Measurements from ENCODE around the gene STK10.

Gene STK10

DNA sequence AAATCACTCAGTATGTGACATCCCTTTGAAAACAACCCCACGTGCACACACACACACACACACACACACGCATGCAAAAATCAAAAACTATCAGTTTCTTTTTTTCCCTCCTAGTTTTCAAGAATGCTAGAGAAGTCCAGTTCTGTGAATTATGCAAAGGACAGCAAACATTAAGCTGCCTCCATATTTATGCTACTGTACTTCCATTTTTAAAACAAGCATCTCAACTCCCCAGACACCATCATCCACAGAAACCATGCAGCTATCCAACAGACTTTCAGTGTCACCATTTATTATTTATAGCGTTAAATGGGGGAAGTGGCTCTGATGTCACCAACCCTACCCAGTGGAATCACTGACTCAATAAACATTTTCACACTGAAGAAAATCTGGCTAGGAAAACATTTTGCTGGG is 183.2 kb downstream of the STK10 start:
- TF ChIP-seq, protein P1, sequence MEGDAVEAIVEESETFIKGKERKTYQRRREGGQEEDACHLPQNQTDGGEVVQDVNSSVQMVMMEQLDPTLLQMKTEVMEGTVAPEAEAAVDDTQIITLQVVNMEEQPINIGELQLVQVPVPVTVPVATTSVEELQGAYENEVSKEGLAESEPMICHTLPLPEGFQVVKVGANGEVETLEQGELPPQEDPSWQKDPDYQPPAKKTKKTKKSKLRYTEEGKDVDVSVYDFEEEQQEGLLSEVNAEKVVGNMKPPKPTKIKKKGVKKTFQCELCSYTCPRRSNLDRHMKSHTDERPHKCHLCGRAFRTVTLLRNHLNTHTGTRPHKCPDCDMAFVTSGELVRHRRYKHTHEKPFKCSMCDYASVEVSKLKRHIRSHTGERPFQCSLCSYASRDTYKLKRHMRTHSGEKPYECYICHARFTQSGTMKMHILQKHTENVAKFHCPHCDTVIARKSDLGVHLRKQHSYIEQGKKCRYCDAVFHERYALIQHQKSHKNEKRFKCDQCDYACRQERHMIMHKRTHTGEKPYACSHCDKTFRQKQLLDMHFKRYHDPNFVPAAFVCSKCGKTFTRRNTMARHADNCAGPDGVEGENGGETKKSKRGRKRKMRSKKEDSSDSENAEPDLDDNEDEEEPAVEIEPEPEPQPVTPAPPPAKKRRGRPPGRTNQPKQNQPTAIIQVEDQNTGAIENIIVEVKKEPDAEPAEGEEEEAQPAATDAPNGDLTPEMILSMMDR (IDR thresholded peaks at IDR 0.05; ENCODE audit: low read length), result no peak
- no peak for TF ChIP-seq EZH2 (IDR thresholded peaks at IDR 0.05; ENCODE audit: borderline replicate concordance, low read length)
- Histone ChIP-seq H3K9me3 (ENCODE audit: low read length) (0 out of 2 replicates have a peak, but pooled peaks cover 3% of the 10 kb centered on the region), H3K27me3 (ENCODE audit: insufficient read depth, low read length) (no peaks in the 10 kb centered on the region), H3K4me3 (ENCODE audit: low read depth, low read length, poor library complexity, severe bottlenecking) (peak overlapping the region; percentile 84), H3K4me2 (ENCODE audit: low read length) (peak overlapping the region; percentile 97), H3K27ac (ENCODE audit: low read depth, low read length, poor library complexity, severe bottlenecking) (peak overlapping the region; percentile 82), H3K9me2 (ENCODE audit: low read depth, low read length) (no peaks in the 10 kb centered on the region), H3K79me2 (ENCODE audit: insufficient read depth, low read length) (peaks cover 54% of the 10 kb centered on the region), H3K36me3 (ENCODE audit: insufficient read depth, low read length) (peaks cover 20% of the 10 kb centered on the region), H3K4me1 (ENCODE audit: insufficient read depth, low read length, severe bottlenecking) (peaks cover 53% of the 10 kb centered on the region), H3K9ac (ENCODE audit: low read length) (peak overlapping the region; percentile 82), H2AFZ (ENCODE audit: low read length) (no peak overlapping the region), H3F3A (ENCODE audit: insufficient read depth, low read length) (peaks cover 3% of the 10 kb centered on the region; the same call in 1 of the 2 replicates), H4K20me1 (ENCODE audit: insufficient read depth, low read length) (no peaks in the 10 kb centered on the region)

DNA sequence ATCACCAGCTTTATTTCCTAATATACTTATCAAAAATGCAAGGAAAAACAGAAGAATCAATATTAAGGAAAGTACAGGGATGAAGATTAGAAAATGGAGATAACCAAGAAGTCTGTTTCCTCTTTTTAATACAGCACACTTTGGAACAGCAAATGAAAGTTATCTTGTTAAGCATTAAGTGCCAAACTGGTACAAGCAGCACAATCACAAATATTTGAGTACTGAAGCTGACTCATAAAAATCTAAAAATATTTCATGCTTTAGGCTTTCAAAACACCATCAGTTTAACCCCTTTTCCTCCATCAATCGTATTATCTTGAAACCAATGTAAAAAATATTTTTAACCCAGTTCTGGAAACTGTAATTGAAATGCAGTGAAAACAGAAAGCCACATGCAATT is 184.3 kb downstream of the STK10 start:
- Histone ChIP-seq H3K79me2 (ENCODE audit: insufficient read depth, low read length) (peaks cover 65% of the 10 kb centered on the region), H3K27ac (ENCODE audit: low read depth, low read length, poor library complexity, severe bottlenecking) (no peak overlapping the region), H3K27me3 (ENCODE audit: insufficient read depth, low read length) (no peaks in the 10 kb centered on the region), H3K9me2 (ENCODE audit: low read depth, low read length) (no peaks in the 10 kb centered on the region), H2AFZ (ENCODE audit: low read length) (no peak overlapping the region), H3K4me1 (ENCODE audit: insufficient read depth, low read length, severe bottlenecking) (peaks cover 58% of the 10 kb centered on the region), H3K4me2 (ENCODE audit: low read length) (peak overlapping the region; percentile 97; the same call in 1 of the 2 replicates), H3K9ac (ENCODE audit: low read length) (peak overlapping the region; percentile 82; the same call in 1 of the 2 replicates), H3F3A (ENCODE audit: insufficient read depth, low read length) (peaks cover 3% of the 10 kb centered on the region; the same call in 1 of the 2 replicates), H3K36me3 (ENCODE audit: insufficient read depth, low read length) (peaks cover 20% of the 10 kb centered on the region), H4K20me1 (ENCODE audit: insufficient read depth, low read length) (no peaks in the 10 kb centered on the region), H3K9me3 (ENCODE audit: low read length) (peaks cover 9% of the 10 kb centered on the region), H3K4me3 (ENCODE audit: low read depth, low read length, poor library complexity, severe bottlenecking) (no peak overlapping the region)
- no peak for TF ChIP-seq EZH2 (IDR thresholded peaks at IDR 0.05; ENCODE audit: borderline replicate concordance, low read length)
- TF ChIP-seq, protein P1 (IDR thresholded peaks at IDR 0.05; ENCODE audit: low read length), result no peak

DNA sequence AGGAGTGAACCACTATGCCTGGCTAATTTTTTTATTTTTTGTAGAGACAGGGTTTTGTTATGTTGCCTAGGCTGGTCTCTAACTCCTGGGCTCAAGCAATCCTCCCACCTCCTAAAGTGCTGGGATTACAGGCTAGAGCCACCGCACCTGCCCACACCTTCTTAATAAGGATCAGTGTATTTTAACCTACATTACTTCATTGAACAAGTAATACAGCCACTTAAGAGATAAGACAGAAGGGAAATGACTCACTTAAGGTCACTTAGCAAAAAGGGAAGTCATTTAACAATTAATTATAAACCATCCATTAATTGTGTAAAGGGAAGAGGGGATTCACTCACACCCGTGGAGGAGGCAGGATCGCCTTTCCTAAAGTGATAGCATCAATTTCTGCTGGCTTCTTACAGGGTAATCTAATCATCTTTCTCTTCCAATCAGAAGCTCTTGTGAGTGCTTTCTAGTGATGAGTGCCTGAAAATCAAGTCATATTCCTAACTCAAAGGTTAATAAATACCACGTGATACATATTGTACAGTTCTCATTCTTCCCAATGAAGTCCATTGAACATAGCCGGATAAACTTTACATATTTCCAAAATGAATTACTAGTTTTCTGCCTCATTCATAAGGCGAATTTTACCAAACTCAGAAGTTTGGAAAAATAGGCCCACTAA is 185.0 kb downstream of the STK10 start:
- no peak overlapping the region for H3K9ac ChIP-seq (ENCODE audit: low read length)
- H3K79me2 ChIP-seq (ENCODE audit: insufficient read depth, low read length), result peaks cover 72% of the 10 kb centered on the region
- peaks cover 3% of the 10 kb centered on the region; the same call in 1 of the 2 replicates for H3F3A ChIP-seq (ENCODE audit: insufficient read depth, low read length)
- H4K20me1 ChIP-seq (ENCODE audit: insufficient read depth, low read length), result no peaks in the 10 kb centered on the region
- no peak overlapping the region; the same call in 1 of the 2 replicates for H3K4me2 ChIP-seq (ENCODE audit: low read length)
- H2AFZ ChIP-seq (ENCODE audit: low read length), result no peak overlapping the region
- H3K4me1 ChIP-seq (ENCODE audit: insufficient read depth, low read length, severe bottlenecking), result peaks cover 52% of the 10 kb centered on the region
- TF ChIP-seq, protein P1 (IDR thresholded peaks at IDR 0.05; ENCODE audit: low read length), result no peak
- TF ChIP-seq EZH2 (IDR thresholded peaks at IDR 0.05; ENCODE audit: borderline replicate concordance, low read length), result no peak
- H3K9me2 ChIP-seq (ENCODE audit: low read depth, low read length), result no peaks in the 10 kb centered on the region
- peaks cover 21% of the 10 kb centered on the region for H3K36me3 ChIP-seq (ENCODE audit: insufficient read depth, low read length)
- H3K4me3 ChIP-seq (ENCODE audit: low read depth, low read length, poor library complexity, severe bottlenecking), result no peak overlapping the region
- H3K9me3 ChIP-seq (ENCODE audit: low read length), result peaks cover 10% of the 10 kb centered on the region
- no peaks in the 10 kb centered on the region for H3K27me3 ChIP-seq (ENCODE audit: insufficient read depth, low read length)
- no peak overlapping the region for H3K27ac ChIP-seq (ENCODE audit: low read depth, low read length, poor library complexity, severe bottlenecking)
